OCI-LY7 (cell line): ENCODE data around the gene DNM2. TPM values are rescaled to one million over a fixed set of nuclear protein-coding genes. Genes with fewer than 3 reads are reported as not detected.

Experiments used
- BruUV-seq: library from RNA; stranded (reverse); fragments of 400-500 nt; replicated peaks from 2 replicates; lab custom pipeline; 2021; lab: Mats Ljungman, UMichigan
- CTCF ChIA-PET: fragments of 300-600 bp; sonication (Branson Sonifier 250); formaldehyde crosslinking; loops from one replicate; lab custom pipeline; 2022; ENCODE audit warnings: antibody characterized with exemption; ENCODE audit not compliant: unreplicated experiment; lab: Charles Lee
- POLR2A ChIA-PET: fragments of 300-600 bp; sonication (Branson Sonifier 250); formaldehyde crosslinking; loops from one replicate; lab custom pipeline; 2022; ENCODE audit warnings: antibody characterized with exemption; lab: Charles Lee
- DNase-seq: peaks from one replicate; pipeline ENCODE4 v3.0.0-alpha.2; 2015; ENCODE audit warnings: low spot score
- H2AFZ ChIP-seq: fragments of 200-600 bp; sonication (generic), shearing (Covaris generic); 2 replicates; pipeline ENCODE4 v1.6.1; 2014; ENCODE audit warnings: mild to moderate bottlenecking, antibody characterized with exemption, low read length, moderate library complexity
- H3K27ac ChIP-seq: fragments of 200-600 bp; sonication (generic); 2 replicates; pipeline ENCODE4 v1.5.1; 2014; ENCODE audit warnings: mixed run types, low read depth, mild to moderate bottlenecking, moderate library complexity, low read length, inconsistent platforms; ENCODE audit not compliant: poor library complexity, severe bottlenecking
- H3K36me3 ChIP-seq: fragments of 200-600 bp; sonication (generic); 2 replicates; pipeline ENCODE4 v1.6.1; 2014; ENCODE audit warnings: mild to moderate bottlenecking, antibody characterized with exemption, low read length, moderate library complexity, mixed read lengths; ENCODE audit not compliant: insufficient read depth
- H3K4me1 ChIP-seq: fragments of 200-600 bp; sonication (generic); 2 replicates; pipeline ENCODE4 v1.5.1; 2014; ENCODE audit warnings: mild to moderate bottlenecking, low read length; ENCODE audit not compliant: insufficient read depth, poor library complexity, severe bottlenecking
- H3K4me2 ChIP-seq: fragments of 200-600 bp; sonication (generic); 2 replicates; pipeline ENCODE4 v1.6.1; 2014; ENCODE audit warnings: mild to moderate bottlenecking, low read length
- H3K4me3 ChIP-seq: fragments of 200-600 bp; sonication (generic); 2 replicates; pipeline ENCODE4 v1.5.1; 2014; ENCODE audit warnings: mild to moderate bottlenecking, low read depth, low read length; ENCODE audit not compliant: poor library complexity, severe bottlenecking
- H3K79me2 ChIP-seq: fragments of 200-600 bp; sonication (generic); 2 replicates; pipeline ENCODE4 v1.6.1; 2016; ENCODE audit warnings: low read depth, mild to moderate bottlenecking, low read length, moderate library complexity, mixed read lengths; ENCODE audit not compliant: insufficient read depth
- H3K9me2 ChIP-seq: fragments of 200-600 bp; sonication (generic); 2 replicates; pipeline ENCODE4 v1.6.1; 2016; ENCODE audit warnings: mild to moderate bottlenecking, low read length, mixed read lengths; ENCODE audit not compliant: insufficient read depth
- H3K9me3 ChIP-seq: fragments of 200-600 bp; sonication (generic); 2 replicates; pipeline ENCODE4 v1.6.1; 2014; ENCODE audit warnings: mild to moderate bottlenecking, mixed run types, low read length, mixed read lengths
- H4K20me1 ChIP-seq: fragments of 200-600 bp; sonication (generic); 2 replicates; pipeline ENCODE4 v1.6.1; 2014; ENCODE audit warnings: mild to moderate bottlenecking, antibody characterized with exemption, low read length, moderate library complexity, mixed read lengths; ENCODE audit not compliant: insufficient read depth
- CTCF ChIP-seq: fragments of 200-600 bp; sonication (generic); conservative IDR thresholded peaks from 2 replicates; pipeline ENCODE4 v1.5.1; 2014; ENCODE audit warnings: mild to moderate bottlenecking, antibody characterized with exemption, low read length, moderate library complexity, mixed read lengths
- EZH2phosphoT487 ChIP-seq: fragments of 200-600 bp; sonication (generic); IDR thresholded peaks from 2 replicates; pipeline ENCODE4 v1.6.1; 2018; ENCODE audit warnings: low read depth, borderline replicate concordance, mild to moderate bottlenecking, mixed run types, antibody characterized with exemption, low read length, moderate library complexity, mixed read lengths
- intact Hi-C: fragments of 100-400 bp; cut with micrococcal nuclease; formaldehyde crosslinking; loops from one replicate; pipeline ENCODE4 v1.10.0; 2022; ENCODE audit not compliant: unreplicated experiment
- total RNA-seq, 2 experiments: library from RNA; depleted of rRNA in 1 of 2; stranded (reverse); fragments of >200 nt in 1 of 2; shearing (Covaris generic) in 1 of 2; gene quantifications; 2 replicates each; pipeline ENCODE4 v1.2.3, GENCODE V29; 2014 to 2022

Gene DNM2
- total RNA-seq, 2 experiments from 2014 or later: 139 to 165 TPM

GRCh38 chr19:10720607-10721125 is 2.8 kb downstream of the DNM2 start:
- POLR2A ChIA-PET: interaction anchor here (0.5 kb wide), 1 partner anchor 137 kb away, joined by 6 read pairs; no protein-coding TSS in a partner anchor
- Histone ChIP-seq H3K4me2 (no peak overlapping the region), H4K20me1 (peaks cover 15% of the 10 kb centered on the region)

GRCh38 chr19:10723591-10723990 is 5.7 kb downstream of the DNM2 start:
- ChIA-PET CTCF (no interaction called here), POLR2A (no interaction called here)
- Histone ChIP-seq H3K9me2 (no peaks in the 10 kb centered on the region), H3K36me3 (peaks cover 63% of the 10 kb centered on the region), H4K20me1 (peaks cover 12% of the 10 kb centered on the region), H2AFZ (no peak overlapping the region), H3K4me2 (no peak overlapping the region), H3K9me3 (no peaks in the 10 kb centered on the region), H3K27ac (no peak overlapping the region), H3K4me3 (no peak overlapping the region), H3K4me1 (peaks cover 10% of the 10 kb centered on the region), H3K79me2 (peaks cover 99% of the 10 kb centered on the region)
- no peak for DNase-seq
- BruUV-seq: no TSS peak
- intact Hi-C loops: no loop called here
- TF ChIP-seq CTCF: no peak
- TF ChIP-seq EZH2phosphoT487: no peak

More at GRCh38 chr19:10720607-10721125, 2.8 kb downstream of the DNM2 start:
- TF ChIP-seq CTCF (no peak), EZH2phosphoT487 (no peak)
- Histone ChIP-seq H3K9me3 (no peaks in the 10 kb centered on the region), H3K4me3 (no peak overlapping the region), H3K79me2 (peaks cover 74% of the 10 kb centered on the region), H3K27ac (no peak overlapping the region), H3K4me1 (peaks cover 13% of the 10 kb centered on the region), H2AFZ (no peak overlapping the region), H3K9me2 (no peaks in the 10 kb centered on the region), H3K36me3 (peaks cover 36% of the 10 kb centered on the region)
- DNase-seq: no peak
- CTCF ChIA-PET: no interaction called here
- intact Hi-C loops: no loop called here
- TSS peak; percentile 31 for BruUV-seq

DNA sequence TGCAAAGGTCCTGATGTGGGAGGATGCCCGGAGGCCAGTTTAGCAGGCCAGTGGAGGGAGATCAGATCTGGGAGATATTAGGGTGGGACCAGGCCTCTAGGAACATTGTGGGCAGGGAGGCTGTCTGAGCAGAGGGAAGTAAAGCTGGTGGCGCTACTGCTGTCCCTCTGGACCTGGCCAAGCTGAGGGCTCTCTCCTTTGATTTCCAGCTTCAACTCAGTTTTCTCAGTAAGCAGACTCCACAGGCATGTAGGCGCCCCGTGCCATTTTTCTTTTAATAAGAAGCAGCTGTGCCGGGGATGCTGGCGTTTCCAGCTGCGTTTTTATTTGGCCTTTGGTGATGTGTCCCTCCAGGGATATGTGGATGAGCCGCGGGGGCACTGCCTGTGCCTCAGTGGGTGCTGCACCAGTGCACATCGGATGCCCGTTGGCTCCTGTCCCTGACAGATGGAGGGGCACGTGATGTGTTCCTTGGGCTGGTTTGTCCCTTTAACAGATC is 6.7 kb downstream of the DNM2 start:
- no peaks in the 10 kb centered on the region for H3K9me3 ChIP-seq
- CTCF ChIA-PET: no interaction called here
- peaks cover 99% of the 10 kb centered on the region for H3K79me2 ChIP-seq
- DNase-seq: no peak
- no peaks in the 10 kb centered on the region for H3K9me2 ChIP-seq
- 0 out of 2 replicates have a peak, but pooled peaks cover 1% of the 10 kb centered on the region for H4K20me1 ChIP-seq
- no TSS peak for BruUV-seq
- H3K36me3 ChIP-seq: peaks cover 69% of the 10 kb centered on the region
- H3K4me2 ChIP-seq: no peak overlapping the region
- no peak overlapping the region for H3K4me3 ChIP-seq
- POLR2A ChIA-PET: no interaction called here
- H2AFZ ChIP-seq: no peak overlapping the region
- H3K4me1 ChIP-seq: peaks cover 8% of the 10 kb centered on the region
- TF ChIP-seq CTCF: no peak
- no peak for TF ChIP-seq EZH2phosphoT487
- intact Hi-C loops: no loop called here
- no peak overlapping the region for H3K27ac ChIP-seq
